Neural progenitor cell (in vitro differentiated cells): ENCODE measurements around the gene TTLL9.

Experiments
- EZH2 ChIP-seq: fragments of 200-600 bp; sonication (generic); IDR thresholded peaks from 2 replicates; pipeline ENCODE4 v1.6.1; 2017; ENCODE audit warnings: antibody characterized with exemption, mild to moderate bottlenecking, moderate library complexity
- TF ChIP-seq, protein P1 (sequence below): fragments of 200-600 bp; sonication (generic); IDR thresholded peaks from 2 replicates; pipeline ENCODE4 v1.5.1; 2017; ENCODE audit warnings: antibody characterized with exemption, mild to moderate bottlenecking

DNA sequence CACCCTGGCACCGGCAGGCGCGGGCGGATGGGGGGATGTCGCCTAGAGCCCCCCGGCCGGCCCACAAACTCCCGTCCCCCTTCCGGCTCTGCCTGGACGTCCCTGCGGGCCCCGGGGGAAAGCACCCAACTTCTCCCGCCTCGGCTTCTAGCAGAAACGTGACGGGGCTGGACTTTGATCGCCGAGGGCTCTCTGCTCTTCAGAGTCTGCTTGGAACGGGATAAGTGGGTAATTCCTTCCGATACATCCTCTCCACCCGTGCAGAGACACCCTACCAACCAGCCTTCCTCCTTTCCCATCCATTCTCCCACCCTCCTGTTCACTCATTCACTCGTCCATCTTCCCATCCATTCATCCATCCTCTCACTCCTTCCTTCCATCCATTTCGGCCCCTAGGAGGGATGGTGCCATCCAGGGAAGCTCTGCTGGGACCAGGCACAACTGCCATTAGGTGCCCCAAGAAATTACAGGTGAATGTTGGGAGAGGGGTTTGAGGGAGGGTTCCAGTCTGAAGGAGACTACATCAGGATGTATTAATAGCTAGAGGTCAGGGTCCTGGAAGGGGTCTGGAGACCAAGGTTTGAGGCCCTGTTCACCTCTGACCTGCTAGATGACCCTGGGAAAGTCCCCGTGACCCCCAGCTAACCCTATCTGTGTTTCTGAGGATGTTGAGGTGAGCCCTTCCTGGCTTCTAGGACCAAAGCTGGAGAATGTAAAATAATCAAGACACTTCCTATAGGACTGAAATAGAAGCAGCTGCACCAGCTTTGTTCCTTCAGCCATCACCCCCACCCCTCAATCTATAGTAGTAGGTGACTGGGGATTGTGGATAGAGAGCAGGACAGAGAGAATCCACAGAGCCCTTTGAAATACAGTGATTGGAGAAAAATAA, 538 bp downstream of the TTLL9 start:
- TF ChIP-seq, protein P1, sequence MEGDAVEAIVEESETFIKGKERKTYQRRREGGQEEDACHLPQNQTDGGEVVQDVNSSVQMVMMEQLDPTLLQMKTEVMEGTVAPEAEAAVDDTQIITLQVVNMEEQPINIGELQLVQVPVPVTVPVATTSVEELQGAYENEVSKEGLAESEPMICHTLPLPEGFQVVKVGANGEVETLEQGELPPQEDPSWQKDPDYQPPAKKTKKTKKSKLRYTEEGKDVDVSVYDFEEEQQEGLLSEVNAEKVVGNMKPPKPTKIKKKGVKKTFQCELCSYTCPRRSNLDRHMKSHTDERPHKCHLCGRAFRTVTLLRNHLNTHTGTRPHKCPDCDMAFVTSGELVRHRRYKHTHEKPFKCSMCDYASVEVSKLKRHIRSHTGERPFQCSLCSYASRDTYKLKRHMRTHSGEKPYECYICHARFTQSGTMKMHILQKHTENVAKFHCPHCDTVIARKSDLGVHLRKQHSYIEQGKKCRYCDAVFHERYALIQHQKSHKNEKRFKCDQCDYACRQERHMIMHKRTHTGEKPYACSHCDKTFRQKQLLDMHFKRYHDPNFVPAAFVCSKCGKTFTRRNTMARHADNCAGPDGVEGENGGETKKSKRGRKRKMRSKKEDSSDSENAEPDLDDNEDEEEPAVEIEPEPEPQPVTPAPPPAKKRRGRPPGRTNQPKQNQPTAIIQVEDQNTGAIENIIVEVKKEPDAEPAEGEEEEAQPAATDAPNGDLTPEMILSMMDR, result no peak
- no peak for TF ChIP-seq EZH2
